Panc1 (cell line): ENCODE data around the gene C7.

Source experiments
- POLR2AphosphoS5 ChIP-seq: IDR thresholded peaks from 2 replicates; pipeline ENCODE4 v1.6.1; 2012; ENCODE audit warnings: mild to moderate bottlenecking, low read depth, low read length, moderate library complexity
- SIN3A ChIP-seq: IDR thresholded peaks from 2 replicates; pipeline ENCODE4 v1.6.1; 2012; ENCODE audit warnings: low read depth, mild to moderate bottlenecking, low read length, moderate library complexity, borderline replicate concordance; ENCODE audit not compliant: insufficient read depth
- TF ChIP-seq, protein P1 (sequence below): fragments of 450-650 bp; IDR thresholded peaks from 2 replicates; pipeline ENCODE4 v1.5.1; 2017; ENCODE audit warnings: mild to moderate bottlenecking

DNA sequence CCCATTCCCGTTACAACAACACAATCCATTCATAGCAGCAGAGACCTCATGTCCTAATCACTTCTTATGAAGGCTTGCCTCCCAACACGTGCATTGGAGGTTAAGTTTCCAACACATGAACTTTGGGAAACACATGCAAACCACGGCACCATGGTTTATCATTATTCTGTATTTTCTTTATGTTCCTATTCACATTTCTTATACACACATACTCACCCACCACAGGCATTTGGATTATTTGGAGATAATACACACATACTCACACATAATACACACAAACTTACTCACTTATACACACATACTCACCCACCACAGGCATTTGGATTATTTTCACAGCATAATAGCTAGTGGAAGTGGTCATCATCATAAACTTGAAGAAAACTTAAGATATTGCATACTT, 75.6 kb downstream of the C7 start:
- TF ChIP-seq SIN3A, result no peak
- TF ChIP-seq POLR2AphosphoS5, result no peak
- TF ChIP-seq, protein P1, sequence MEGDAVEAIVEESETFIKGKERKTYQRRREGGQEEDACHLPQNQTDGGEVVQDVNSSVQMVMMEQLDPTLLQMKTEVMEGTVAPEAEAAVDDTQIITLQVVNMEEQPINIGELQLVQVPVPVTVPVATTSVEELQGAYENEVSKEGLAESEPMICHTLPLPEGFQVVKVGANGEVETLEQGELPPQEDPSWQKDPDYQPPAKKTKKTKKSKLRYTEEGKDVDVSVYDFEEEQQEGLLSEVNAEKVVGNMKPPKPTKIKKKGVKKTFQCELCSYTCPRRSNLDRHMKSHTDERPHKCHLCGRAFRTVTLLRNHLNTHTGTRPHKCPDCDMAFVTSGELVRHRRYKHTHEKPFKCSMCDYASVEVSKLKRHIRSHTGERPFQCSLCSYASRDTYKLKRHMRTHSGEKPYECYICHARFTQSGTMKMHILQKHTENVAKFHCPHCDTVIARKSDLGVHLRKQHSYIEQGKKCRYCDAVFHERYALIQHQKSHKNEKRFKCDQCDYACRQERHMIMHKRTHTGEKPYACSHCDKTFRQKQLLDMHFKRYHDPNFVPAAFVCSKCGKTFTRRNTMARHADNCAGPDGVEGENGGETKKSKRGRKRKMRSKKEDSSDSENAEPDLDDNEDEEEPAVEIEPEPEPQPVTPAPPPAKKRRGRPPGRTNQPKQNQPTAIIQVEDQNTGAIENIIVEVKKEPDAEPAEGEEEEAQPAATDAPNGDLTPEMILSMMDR, result no peak
